ENCODE data around the gene MINDY4.

The MINDY4 gene

DNA sequence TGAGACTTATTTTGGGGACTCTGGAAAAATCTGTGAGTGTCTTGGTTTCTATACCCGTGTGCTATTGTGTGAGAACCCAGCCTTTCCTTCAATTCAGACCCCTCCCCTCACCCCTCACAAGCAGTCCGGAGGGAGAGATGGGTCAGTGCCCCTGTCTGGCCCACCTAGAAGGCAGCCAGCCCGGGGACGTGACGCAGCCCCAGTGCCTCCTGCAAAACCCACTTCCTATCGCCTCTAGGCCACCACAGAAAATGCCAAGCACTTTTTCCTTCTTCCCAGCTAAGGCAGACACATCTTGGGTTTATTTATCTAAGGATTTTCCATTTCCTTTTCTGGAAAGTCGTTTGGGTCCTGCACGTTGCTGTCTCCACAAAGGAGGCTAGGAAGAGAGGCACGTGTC, 128.8 kb downstream of the MINDY4 start:
- no peak for DNase-seq (ENCODE audit: low spot score)

DNA sequence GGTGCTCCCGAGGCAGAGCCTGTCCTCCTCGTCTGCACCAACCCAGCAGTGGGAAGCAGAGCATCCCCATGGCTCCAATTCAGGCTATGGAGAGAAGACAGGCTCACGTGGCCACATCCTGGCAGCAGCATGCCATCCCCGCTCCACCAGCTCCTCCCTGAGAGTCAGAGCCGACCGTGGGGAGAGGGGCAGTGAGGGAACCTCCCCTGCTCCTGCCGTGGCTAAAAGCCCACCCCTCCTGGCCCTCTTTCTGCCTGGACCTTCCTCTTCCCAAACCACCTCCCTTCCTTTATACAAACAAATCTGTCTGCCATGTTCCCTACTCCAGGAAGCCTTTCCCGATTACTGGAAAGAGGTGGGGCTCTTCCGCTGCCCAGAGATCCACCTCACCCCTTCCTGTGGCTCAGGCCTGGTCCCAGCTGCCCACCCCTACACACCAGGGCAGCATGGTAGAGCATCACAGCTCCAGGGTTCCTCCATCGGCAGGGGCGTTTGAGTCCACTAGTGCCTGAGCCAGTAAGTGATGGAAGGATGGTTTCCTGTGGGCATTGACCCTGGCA, 129.7 kb downstream of the MINDY4 start:
- no peak for DNase-seq (ENCODE audit: low spot score)

DNA sequence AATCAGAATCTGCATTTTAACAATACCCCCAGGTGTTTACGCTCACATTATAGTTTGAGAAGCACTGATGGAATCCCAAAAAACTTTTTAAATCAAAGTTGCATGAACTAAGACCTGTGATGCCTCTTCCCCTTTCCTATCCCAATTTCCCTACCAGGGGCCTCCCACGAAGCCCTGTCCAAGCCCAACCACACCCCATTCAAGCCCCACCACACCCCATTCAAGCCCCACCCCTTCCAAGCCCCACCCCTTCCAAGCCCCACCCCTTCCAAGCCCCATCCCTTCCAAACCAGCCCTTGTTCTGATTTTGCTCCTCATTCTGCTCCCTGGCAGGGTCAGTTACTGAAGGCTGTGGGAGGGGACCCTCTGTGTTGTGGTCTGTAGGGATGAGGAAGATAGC, 130.6 kb downstream of the MINDY4 start:
- no peak for DNase-seq (ENCODE audit: low spot score)

DNA sequence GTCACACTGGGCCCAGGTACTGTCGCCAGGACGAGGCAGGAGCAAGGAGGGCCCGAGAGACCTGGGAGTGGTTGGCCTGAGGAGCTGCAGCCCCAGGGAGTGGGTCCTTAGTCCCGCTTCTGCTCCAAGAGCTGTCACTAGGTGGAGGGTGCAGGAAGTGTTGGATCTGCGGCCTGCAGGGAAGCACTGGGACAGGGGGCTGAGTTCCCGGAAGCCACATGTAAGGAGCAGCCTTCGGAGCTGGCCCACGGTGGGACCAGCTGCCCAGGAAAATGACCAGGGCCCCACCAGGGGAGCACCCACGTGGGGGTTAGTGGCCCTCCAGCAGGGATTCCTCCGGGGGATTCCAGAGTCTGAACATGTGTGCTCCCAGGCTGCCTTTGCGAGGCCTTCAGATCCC, 131.2 kb downstream of the MINDY4 start:
- no peak for DNase-seq (ENCODE audit: low spot score)

DNA sequence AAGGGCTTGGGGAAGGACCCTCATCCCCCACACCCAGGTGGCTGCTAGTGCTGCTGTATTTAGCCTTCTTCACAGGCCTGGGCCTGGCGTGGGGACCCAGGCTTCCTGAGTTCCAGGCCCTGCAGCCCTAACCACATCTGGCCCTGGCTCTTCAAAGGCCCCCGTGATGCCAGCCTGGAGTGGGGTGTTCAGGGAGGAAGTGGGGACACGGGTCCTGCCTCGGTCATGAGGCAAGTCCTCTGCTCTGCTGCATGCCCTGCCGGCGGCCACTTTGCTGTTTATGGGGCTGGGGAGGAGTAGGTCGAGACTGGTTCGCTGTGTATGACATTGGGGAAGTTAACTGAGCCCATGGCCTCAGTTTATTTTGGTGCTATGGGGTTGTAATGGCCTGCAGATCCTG, 131.9 kb downstream of the MINDY4 start:
- no peak for DNase-seq (ENCODE audit: low spot score)

DNA sequence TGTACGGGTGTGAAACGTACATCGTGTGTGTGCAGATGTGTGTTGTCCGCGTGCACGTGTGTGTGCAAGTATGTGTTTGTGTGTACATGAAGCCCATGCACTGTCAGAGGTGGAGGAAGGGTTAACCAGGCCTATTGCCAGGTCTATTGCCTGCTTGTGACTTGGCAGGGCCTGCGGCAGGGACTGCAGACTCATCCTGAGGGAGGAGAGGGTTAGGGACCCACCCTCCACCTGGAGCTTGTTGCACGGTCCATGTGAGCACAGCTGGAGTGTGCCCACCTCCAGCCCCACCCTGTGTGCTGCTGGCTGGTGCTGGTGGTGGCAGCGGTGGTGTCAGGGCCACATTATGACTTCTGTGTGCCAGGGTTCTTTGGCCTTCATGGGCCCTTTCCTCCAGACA, 133.3 kb downstream of the MINDY4 start:
- no peak for DNase-seq (ENCODE audit: low spot score)

DNA sequence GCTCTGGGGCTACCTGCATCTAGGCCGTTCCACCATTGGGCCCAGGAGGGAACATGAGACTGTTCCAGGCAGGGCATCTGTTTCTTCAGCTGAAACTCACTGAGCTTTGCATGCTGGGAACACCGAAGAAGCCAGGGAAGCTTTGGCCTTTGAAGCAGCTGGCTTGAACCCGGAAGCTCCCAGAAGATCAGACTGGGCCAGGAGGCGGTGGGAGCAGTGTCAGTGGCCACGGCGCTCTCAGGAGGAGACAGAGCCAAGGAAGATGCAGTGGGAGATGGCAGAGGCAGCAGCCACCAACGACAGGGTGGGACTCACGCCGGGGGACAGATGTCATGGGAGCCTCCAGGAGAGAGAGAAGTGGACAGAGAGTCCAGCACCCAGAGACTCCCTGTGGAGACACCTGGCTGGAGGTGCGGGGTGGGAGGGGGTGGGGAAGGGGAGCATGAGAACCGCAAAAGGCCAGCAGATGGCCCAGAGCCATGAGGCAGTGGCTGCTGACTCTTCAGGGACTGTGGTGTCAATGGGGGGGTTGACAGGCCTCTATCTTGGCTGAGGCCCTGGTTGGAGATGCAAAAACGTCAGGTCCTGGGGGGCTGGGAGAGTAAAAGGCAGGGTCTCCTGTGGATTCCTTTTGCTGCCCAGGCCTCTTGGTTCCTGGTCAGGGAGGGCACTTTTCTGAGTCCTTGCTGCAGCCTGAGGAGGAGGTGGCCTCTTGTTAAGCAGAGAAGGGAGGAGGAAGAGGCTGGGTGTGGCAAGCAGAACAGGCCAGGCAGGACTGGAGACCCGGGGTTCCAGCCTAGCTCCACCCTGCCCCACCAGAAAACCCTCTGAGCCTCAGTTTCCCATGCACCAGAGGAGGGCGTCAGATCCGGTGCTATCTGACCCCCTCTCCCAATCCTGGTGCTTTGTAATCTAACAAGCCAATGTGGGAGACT, 134.1 kb downstream of the MINDY4 start:
- no peak for DNase-seq (ENCODE audit: low spot score)

DNA sequence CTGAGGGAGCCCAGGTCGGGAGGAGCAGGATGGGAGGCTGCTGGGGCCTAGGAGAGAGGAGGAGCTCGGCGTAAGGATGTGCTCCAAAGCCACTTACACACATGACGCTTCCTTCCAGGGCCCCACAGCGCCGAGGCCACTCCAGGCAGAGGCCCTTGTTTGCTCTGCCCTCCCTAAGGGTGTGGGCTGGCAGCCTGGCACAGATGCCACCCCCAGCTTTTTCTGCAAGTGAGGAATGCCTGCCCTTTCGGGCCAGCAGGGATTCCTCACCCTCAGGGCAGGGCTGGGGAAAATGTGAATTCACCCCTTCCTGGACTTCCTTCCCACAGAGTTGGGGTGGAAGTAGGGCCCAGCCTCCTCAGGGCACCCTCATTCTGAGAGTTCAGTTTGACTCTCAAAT, 134.8 kb downstream of the MINDY4 start:
- DNase-seq (ENCODE audit: low spot score): no peak

DNA sequence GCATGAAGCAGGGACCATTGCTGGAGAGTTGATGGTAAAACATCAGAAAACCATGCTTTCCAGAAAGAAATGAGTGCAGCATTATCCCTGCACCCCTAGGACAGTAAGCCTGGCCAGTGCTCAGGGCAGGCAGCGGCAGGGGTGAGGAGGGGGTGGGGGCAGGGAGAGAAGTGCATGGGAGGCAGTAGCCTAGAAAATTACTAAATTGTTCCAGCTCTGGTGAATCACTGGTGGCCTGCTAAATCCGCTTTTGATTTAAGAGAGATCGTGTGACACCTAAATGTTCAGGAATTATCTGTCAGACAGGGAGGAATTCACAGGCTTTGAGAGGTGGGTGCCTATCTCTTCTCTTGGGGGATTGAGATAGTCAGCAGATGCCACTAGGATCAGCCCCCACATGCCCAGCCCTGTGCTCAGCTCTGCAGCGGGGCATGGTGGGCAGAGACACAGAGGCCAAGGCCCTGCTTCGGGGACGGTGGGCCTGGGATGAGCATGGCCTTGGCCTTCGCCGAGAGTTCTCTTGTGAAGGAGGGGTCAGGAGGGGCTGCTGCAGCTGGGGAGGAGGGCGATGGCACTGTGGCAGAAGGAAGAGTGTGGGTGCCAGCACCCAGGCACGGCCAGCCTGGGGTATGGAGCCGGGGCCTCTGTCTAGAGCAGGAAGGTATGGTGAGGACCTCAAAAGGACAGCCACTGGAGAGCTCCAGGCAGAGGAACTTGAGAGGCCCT, 135.5 kb downstream of the MINDY4 start:
- no peak for DNase-seq (ENCODE audit: low spot score)

DNA sequence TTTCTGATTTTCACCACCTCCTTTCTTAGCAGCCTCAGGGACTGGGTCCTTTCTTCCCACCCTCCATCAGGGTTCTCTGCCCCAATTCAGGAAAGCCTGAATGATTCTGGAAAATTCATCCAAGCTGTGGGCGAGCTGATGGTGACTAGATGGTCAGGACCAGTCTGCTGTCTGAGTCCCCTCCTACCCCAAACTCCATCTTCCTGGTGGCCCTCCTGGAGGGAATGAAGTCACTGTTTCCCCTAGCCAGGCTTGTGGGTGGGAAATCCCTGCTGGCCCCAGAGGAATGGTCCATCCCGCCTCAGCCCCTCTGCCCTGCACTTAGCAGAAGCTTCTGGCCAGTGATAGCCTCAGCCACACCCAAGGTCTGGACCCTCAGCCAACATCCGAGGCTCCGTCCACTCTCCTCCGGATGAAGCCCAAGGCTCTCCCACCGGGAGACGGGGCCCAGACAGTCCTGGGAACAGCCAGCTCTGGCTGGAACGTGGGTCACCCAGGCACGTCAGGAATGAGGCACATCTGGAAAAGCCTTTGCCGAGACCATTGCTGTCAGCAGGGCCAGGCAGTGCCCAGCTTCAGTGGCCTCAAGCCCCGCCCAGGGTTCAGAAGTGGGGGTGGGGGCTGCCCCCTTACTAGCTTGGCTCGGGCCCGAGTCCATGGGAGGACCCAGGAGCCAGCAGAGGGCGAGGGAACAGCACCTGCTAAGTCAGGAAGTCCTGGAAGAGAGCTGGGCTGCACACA, 136.5 kb downstream of the MINDY4 start:
- DNase-seq (ENCODE audit: low spot score): no peak

DNA sequence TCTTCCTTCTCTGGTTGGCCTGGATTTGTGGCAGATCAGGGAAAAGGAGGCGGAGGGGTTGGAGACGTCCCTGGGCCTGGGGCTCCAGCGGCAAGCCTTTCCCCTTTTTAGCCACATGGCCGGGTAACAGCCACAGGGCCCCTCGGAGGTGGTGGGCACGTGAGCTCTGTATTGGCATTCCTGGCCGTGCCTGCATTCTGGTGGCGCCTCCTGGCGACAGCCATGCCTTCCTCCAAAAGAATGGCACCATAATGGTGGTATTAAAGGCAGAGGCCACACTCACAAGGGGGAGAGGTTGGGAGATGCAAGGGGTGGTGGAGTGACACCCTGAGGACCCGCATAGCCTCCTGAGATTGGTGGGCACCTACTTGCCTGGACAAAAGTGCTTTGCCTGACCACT, 137.5 kb downstream of the MINDY4 start:
- no peak for DNase-seq (ENCODE audit: low spot score)

DNA sequence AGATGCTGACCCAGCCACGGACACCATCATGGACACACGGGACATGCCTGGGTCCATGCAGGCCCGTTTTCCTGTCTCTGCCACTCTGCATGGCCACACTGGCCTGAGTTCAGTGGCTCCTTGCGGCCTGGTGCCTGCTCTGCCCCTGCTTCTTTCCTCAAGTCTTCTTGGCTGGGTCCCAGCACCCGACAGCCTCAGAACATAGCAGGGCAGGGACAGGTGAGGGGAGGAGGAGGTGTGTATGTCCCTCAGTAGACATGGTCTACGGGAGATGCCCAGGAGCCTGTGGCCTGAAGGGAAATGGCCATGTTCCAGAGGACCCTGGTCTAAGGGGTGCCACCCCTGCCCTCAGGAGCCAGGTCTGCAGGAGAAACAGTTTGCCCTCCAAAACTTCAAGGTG, 138.2 kb downstream of the MINDY4 start:
- no peak for DNase-seq (ENCODE audit: low spot score)

DNA sequence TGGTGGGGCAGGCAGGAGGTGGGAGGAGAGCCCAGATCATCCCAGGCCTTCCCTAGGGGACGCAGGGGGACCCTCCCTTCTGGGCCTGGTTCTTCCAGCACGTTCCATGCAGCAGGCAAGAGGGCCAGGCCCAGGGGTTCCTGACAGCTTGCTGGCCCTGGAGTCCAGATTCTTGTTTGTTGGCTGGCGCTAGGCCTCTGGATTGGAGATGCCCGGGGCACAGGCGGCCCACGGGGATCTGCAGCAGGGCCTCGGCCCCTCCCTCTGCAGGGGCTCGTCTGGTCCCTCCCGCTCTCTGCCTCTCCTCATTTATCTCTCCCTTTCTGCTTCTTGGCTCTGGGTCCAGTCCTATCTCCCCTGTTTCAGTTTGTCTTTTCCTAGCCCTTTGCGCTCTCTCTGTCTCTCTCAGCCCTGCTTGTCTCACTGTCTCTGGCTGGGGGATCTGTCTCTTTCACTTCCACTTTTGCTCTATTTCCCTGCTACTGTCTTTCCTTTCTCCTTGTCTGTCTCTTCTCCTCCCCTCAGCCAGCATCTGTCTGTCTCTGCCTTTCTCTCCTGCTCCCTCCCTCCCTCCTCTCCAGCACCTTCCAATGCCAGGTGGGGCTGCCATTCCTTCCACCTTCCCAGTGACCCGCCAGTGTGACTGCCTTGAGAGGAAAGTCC, 139.3 kb downstream of the MINDY4 start:
- no peak for DNase-seq (ENCODE audit: low spot score)

DNA sequence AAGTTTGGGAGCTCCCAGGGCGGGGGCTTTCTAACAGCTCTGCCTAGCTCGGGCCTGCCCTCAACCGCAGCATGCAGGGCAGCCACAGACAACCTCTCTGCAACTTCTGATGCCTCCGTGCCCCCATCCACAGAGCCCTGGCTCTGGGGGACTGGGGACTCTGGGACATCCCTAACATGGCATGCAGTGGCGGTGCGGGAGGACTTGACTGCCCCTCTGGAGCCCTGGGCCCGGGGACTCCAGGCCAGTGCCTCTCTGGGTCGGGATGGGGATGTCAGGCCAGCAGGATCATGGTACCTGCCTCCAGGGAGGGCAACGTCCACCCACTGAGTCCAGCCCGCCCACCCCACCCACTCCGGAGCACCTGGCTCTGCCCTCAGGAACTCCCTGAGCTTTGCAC, 139.9 kb downstream of the MINDY4 start:
- no peak for DNase-seq (ENCODE audit: low spot score)

DNA sequence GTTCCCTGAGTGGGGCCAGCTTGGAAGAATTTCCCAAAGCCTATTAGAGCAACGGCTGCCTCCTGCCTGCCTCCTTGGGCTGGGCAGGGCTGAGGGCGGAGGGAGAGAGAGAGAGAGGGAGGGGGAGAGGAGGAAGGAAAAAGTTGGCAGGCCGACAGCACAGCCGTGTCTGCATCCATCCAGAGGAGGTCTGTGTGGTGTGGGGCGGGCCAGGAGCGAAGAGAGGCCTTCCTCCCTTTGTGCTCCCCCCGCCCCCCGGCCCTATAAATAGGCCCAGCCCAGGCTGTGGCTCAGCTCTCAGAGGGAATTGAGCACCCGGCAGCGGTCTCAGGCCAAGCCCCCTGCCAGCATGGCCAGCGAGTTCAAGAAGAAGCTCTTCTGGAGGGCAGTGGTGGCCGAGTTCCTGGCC, 140.3 kb downstream of the MINDY4 start, which contains the start of gene AQP1:
Gene AQP1, plus strand, starts transcription at position 293 of the 409 bp plus-strand sequence. Its CDS starts 57 bp downstream, at position 350.
- DNase-seq (ENCODE audit: low spot score): peak; percentile 71

DNA sequence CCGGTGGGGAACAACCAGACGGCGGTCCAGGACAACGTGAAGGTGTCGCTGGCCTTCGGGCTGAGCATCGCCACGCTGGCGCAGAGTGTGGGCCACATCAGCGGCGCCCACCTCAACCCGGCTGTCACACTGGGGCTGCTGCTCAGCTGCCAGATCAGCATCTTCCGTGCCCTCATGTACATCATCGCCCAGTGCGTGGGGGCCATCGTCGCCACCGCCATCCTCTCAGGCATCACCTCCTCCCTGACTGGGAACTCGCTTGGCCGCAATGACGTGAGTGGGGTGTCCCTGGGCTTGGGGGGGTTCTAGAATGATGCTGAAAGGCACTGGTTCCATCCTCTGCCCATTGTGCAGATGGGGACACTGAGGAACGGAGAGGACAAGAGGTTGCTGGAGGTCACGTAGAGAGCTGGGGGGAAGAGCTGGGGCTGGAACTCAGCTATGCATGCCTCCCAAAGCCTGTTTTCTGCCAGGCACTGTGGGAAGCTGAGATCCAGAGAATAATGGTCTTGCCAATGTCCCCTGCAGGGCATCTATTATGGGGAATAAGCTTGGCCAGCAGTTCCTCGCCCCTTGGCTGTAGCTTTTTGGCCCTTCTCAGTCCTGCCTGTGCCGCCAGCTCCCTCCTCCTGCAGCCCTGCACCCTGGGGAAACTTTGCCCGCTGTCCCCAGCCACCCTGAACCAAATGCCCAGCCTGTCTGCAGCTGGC, 141.0 kb downstream of the MINDY4 start:
- no peak for DNase-seq (ENCODE audit: low spot score)

DNA sequence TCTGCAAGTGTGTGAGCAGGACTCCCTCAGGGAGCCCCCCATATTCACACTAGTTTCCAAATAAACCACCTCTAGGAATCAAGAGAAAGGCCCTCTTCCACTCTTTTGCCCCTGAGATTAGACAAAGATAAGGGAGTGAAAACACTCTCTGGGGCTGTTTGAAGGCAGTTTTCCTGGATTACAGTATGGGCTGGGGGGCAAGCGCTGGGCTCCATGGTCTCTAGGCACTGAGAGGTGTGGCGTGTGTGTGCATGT, 141.4 kb downstream of the MINDY4 start:
- DNase-seq (ENCODE audit: low spot score): no peak

DNA sequence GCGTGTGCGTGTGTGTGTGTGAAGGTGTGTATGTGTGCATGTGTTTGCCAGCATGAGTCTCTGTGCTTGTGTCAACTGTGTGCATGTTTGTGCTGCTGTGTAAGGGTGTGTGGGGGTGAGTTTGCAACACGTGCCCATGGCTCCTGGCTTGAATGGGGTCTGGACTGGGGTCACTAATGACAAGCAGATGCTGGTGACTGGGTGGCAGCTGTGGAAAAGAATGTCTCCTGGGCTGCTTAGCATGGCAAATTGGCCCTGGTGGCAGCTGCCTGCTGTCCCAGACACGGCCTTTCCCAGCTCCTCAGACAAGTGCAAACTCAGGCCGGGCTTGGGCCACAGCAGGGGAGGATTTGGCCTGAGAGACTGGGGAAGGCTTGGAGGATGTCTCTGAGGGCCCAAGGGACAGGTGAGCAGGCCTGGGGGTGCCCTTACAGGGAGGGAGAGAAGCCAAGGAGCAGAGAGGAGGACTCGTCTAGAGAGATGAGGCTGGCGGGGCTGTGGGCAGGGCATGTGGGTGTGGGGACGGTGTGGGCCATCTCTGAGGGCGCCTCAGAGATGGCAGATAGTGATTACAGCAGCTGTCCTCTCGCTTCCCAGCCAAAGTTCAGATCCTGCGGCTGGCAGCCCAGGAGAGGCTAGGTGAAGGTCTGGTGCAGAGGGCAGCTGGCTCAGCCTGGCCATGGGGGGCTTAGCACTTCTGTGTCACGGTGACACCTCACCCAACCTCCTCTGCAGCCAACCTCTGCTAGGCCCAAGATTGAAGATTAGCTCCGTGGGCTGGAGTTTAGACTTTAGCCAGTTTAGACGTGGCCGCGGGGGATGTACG, 142.0 kb downstream of the MINDY4 start:
- DNase-seq (ENCODE audit: low spot score): peak; percentile 59

DNA sequence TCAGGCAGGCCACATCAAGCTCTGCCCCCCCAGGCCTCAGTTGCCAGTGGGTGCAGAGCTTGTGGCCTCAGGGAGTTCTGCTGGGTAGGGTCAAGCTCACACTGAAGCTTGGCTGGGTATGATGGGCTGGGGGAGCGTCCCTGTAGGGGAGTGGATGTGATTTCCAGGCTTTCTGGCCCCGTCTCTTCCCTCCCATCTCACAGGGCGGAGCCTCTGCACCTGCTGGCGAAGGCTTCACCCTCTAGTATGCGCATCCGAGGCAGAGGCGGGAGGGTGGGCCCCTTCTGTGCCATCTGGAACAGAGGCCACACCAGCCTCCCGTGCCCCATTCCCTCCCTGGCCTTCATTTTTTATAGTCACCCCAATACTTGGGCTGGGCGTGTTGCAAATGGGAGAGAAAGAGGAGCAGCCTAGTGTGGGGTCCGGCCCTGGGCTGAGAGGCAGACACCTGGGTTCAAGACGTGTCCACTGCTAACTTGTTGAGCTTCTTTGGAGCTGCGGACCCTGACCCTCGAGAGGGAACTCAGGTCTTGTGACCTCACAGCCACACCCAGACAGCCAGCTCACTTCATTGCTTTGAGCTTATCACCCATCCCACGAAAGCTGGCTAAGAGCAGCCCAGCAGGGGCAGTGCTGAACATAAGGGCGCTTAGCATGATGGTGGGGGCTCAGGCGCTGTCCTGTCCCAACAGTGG, 142.8 kb downstream of the MINDY4 start:
- DNase-seq (ENCODE audit: low spot score): no peak
